ENCODE results near the gene SLC27A3. TPM values are rescaled to one million over a fixed set of nuclear protein-coding genes. Genes with fewer than 3 reads are reported as not detected.

The SLC27A3 gene
- total RNA-seq, 1 donor from 2014 or later = 315 TPM

- Histone ChIP-seq H3K4me1 (no peaks in the 10 kb centered on the region), H3K9me3 (no peaks in the 10 kb centered on the region), H3K27ac (no peak overlapping the region), H3K27me3 (no peaks in the 10 kb centered on the region), H3K36me3 (no peaks in the 10 kb centered on the region), H3K4me3 (no peak overlapping the region)
- intact Hi-C loops (cut with DNase I) = loop anchor here (5.0 kb wide), 1 partner anchor 146 kb away; the partner anchor contains the start of gene DENND4B
- no peak for DNase-seq (ENCODE audit: low spot score in 2 of 2)
- no peak for TF ChIP-seq CTCF (IDR thresholded peaks at IDR 0.05)
Observed at GRCh38 chr1:153801028-153801625, 25.9 kb downstream of the SLC27A3 start.

- Histone ChIP-seq H3K9me3 (no peaks in the 10 kb centered on the region), H3K4me1 (no peaks in the 10 kb centered on the region), H3K27me3 (no peaks in the 10 kb centered on the region), H3K27ac (no peak overlapping the region), H3K4me3 (no peak overlapping the region), H3K36me3 (peaks cover under 1% of the 10 kb centered on the region in 2 donors)
- no peak for DNase-seq (ENCODE audit: low spot score in 2 of 2)
- intact Hi-C loops (cut with DNase I) = loop anchor here (5.0 kb wide), 1 partner anchor 145 kb away; the partner anchor contains the start of gene DENND4B
- TF ChIP-seq CTCF (IDR thresholded peaks at IDR 0.05) = no peak
Observed at GRCh38 chr1:153801786-153802697, 26.8 kb downstream of the SLC27A3 start.

GRCh38 chr1:153803470-153804056, 28.4 kb downstream of the SLC27A3 start:
- H3K4me1 ChIP-seq = no peaks in the 10 kb centered on the region
- H3K27me3 ChIP-seq = no peaks in the 10 kb centered on the region
- H3K27ac ChIP-seq = peak overlapping the region; percentile 16 to 37
- no peaks in the 10 kb centered on the region for H3K9me3 ChIP-seq
- intact Hi-C loops (cut with DNase I) = loop anchor here (5.0 kb wide), 1 partner anchor 144 kb away; the partner anchor contains the start of gene DENND4B
- DNase-seq (ENCODE audit: low spot score in 2 of 2) = no peak
- H3K4me3 ChIP-seq = no peak overlapping the region
- peaks cover 15 to 16% of the 10 kb centered on the region in 2 donors for H3K36me3 ChIP-seq
- TF ChIP-seq CTCF (IDR thresholded peaks at IDR 0.05) = no peak

GRCh38 chr1:153804112-153804511, 28.9 kb downstream of the SLC27A3 start:
- DNase-seq (ENCODE audit: low spot score in 2 of 2) = no peak
- Histone ChIP-seq H3K4me3 (no peak overlapping the region), H3K27ac (peak overlapping the region; percentile 16 to 37), H3K27me3 (no peaks in the 10 kb centered on the region), H3K4me1 (no peaks in the 10 kb centered on the region), H3K36me3 (peaks cover 21 to 22% of the 10 kb centered on the region in 2 donors), H3K9me3 (no peaks in the 10 kb centered on the region)
- intact Hi-C loops (cut with DNase I) = loop anchor here (5.0 kb wide), 1 partner anchor 143 kb away; the partner anchor contains the start of gene DENND4B
- TF ChIP-seq CTCF (IDR thresholded peaks at IDR 0.05) = no peak

- intact Hi-C loops (cut with DNase I) = no loop called here
- Histone ChIP-seq H3K27ac (peak overlapping the region; percentile 47 to 51), H3K27me3 (no peaks in the 10 kb centered on the region), H3K9me3 (no peaks in the 10 kb centered on the region), H3K36me3 (peaks cover 31 to 32% of the 10 kb centered on the region in 2 donors), H3K4me3 (no peak overlapping the region), H3K4me1 (no peaks in the 10 kb centered on the region)
- peak; percentile 52 to 84 for DNase-seq (ENCODE audit: low spot score in 2 of 2)
- no peak for TF ChIP-seq CTCF (IDR thresholded peaks at IDR 0.05)
Observed at GRCh38 chr1:153805042-153805745, 30.0 kb downstream of the SLC27A3 start.

All from ascending aorta (tissue), 2 donors.